ENCODE results near the gene ZNF346.

ZNF346 gene

GRCh38 chr5:177094224-177095087 is 72.0 kb downstream of the ZNF346 start:
- DNase-seq (ENCODE audit: low read depth in 2 of 2) = no peak

- DNase-seq (ENCODE audit: low read depth in 2 of 2) = no peak
Observed at GRCh38 chr5:177095088-177095669, 72.7 kb downstream of the ZNF346 start.

GRCh38 chr5:177096162-177097015 is 73.9 kb downstream of the ZNF346 start:
- DNase-seq (ENCODE audit: low read depth in 2 of 2) = no peak

GRCh38 chr5:177097016-177097985 is 74.8 kb downstream of the ZNF346 start:
- DNase-seq (ENCODE audit: low read depth in 2 of 2) = no peak

GRCh38 chr5:177098120-177098469 is 75.6 kb downstream of the ZNF346 start:
- DNase-seq (ENCODE audit: low read depth in 2 of 2) = no peak

GRCh38 chr5:177098470-177099141 is 76.1 kb downstream of the ZNF346 start:
- DNase-seq (ENCODE audit: low read depth in 2 of 2) = no peak

GRCh38 chr5:177099422-177100093 is 77.1 kb downstream of the ZNF346 start:
- DNase-seq (ENCODE audit: low read depth in 2 of 2) = no peak

- DNase-seq (ENCODE audit: low read depth in 2 of 2) = no peak
Observed at GRCh38 chr5:177100714-177101121, 78.2 kb downstream of the ZNF346 start.

GRCh38 chr5:177103523-177104253 is 81.2 kb downstream of the ZNF346 start:
- DNase-seq (ENCODE audit: low read depth in 2 of 2) = no peak

- DNase-seq (ENCODE audit: low read depth in 2 of 2) = no peak
Observed at GRCh38 chr5:177105691-177106476, 83.4 kb downstream of the ZNF346 start.

- no peak for DNase-seq (ENCODE audit: low read depth in 2 of 2)
Observed at GRCh38 chr5:177107159-177107558, 84.7 kb downstream of the ZNF346 start.

- no peak for DNase-seq (ENCODE audit: low read depth in 2 of 2)
Observed at GRCh38 chr5:177109810-177110209, 87.3 kb downstream of the ZNF346 start.

GRCh38 chr5:177111720-177112394 is 89.4 kb downstream of the ZNF346 start:
- peak; percentile 53 to 55 for DNase-seq (ENCODE audit: low read depth in 2 of 2)

GRCh38 chr5:177112589-177113220 is 90.2 kb downstream of the ZNF346 start:
- no peak for DNase-seq (ENCODE audit: low read depth in 2 of 2)

GRCh38 chr5:177113566-177114424 is 91.3 kb downstream of the ZNF346 start:
- peak; percentile 70 to 81 for DNase-seq (ENCODE audit: low read depth in 2 of 2)

GRCh38 chr5:177116631-177117373 is 94.3 kb downstream of the ZNF346 start:
- DNase-seq (ENCODE audit: low read depth in 2 of 2) = peak; percentile 75
